GM19035 (cell line): ENCODE results near the gene WDR11.
"Not testable (repeated sequence)": the region's sequence is repeated elsewhere in the genome, so short reads cannot be mapped to it uniquely, and the experiment has no call there.

Experiments
- ATAC-seq: cut with Tn5 transposase; IDR thresholded peaks from one replicate; pipeline ENCODE4 v1.9.1; 2021; ENCODE audit not compliant: unreplicated experiment

WDR11 gene

DNA sequence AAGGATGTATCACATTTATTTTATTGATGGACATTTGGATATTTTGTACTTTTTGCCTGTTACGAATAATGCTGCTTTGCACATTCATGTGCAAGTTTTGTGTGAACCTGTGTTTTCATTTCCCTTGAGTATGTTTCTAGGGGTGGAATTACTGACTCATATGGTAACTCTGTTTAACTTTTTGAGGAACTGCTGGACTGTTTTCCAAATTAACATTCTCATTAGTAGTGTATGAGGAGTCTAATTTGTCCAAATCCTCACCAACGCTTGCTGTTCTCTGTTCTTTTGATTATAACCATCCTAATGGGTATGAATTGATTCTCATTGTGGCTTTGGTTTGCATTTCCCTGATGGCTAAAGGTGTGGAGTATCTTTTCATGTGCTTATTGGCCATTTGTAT is 3.2 kb downstream of the WDR11 start:
- ATAC-seq: no peak

- ATAC-seq: no peak
Observed at GRCh38 chr10:120861178-120861855, 10.2 kb downstream of the WDR11 start.

DNA sequence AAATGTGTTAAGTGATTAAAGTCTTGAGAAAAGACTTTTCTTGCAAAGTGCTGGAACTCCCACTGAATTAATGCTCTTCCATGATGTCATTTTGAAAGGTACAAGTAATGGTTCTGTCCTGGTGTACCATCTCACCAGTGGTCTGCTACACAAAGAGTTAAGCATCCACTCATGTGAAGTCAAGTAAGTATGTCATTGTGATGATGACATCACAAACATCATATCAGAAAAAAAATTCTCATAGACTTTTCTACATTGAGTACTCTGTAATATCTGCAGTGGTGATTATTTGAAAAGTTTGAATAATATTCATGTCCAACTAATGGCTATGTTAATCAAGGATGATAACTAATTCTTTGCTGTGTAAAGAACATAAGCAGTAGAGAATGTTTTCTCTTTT is 22.6 kb downstream of the WDR11 start:
- ATAC-seq: no peak

GRCh38 chr10:120883071-120883470 is 31.9 kb downstream of the WDR11 start:
- no peak for ATAC-seq

DNA sequence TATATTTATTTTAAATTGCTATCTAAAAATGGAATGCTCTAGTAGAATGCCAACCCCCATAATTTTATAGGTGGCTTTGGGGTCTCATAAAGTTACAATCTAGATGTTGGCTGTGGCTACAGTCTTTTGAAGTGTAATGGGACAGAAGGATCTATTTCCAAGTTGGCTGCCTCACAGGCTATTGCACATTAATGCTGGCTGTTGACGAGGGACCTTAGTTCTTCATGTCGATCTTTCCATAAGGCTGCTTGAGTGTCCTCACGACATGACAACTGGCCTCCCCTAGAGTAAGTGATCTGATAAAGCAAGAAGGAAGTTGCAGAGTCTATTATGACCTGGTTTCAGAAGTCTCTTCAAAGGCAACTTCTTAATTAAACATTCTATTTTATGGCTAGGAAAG is 36.3 kb downstream of the WDR11 start:
- ATAC-seq: no peak

DNA sequence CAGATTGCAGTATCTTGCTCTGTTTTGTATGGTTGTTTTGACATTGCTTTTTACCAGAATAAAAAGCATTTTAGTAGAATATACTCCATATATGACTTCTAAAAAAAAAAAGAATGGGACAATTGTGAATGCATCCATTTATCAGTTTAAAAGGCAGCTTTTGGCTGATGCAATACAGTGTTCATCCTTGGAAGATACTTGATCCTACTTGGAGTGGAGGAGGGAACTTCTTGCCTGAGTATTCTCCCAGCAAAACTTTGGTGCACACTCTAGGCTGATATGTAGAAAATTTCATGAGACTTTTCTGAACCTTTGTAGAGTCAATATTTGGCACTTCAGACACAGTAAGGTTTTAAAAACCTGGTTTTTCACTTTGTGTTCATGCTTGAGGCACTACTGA is 40.2 kb downstream of the WDR11 start:
- ATAC-seq: no peak

DNA sequence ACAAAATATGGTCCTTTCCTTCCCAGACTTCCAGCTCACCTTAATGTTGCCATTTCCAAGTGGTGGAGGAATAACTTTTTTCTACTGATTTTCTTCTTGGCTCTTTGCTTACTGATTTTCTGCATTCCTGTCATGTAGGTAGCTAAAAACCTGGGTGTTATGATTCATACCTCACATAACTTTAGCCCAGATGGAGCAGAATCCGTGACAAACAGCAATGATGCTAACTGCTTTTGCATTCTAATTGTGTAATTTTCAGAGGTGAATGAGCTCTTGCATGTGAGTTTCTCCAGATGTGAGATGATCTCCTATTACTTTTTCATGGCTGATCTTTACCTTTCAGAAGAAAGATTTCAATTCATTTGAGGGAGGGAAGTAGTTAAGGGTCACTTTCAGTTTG is 43.4 kb downstream of the WDR11 start:
- no peak for ATAC-seq

DNA sequence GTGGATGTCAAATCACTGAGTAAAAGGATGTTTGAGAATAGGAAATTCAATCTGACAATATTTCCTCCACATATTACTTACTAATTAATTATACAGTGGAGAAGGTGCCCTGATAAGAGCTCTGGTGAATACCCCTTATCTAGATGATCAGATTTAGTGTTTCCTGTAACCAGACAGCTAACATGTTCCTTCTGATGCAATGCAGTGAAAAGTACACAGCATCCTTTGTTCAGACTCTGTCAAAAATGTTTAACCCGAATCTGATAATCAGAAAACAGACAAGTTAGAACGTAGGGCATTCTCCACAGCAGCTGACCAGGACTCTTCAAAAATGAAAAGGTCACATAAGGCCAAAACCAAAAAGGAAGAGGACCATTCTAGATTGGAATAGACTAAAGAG is 46.2 kb downstream of the WDR11 start:
- ATAC-seq: no peak

GRCh38 chr10:120905268-120905667 is 54.1 kb downstream of the WDR11 start:
- no peak for ATAC-seq

- ATAC-seq: no peak
Observed at GRCh38 chr10:120917521-120918250, 66.5 kb downstream of the WDR11 start.

DNA sequence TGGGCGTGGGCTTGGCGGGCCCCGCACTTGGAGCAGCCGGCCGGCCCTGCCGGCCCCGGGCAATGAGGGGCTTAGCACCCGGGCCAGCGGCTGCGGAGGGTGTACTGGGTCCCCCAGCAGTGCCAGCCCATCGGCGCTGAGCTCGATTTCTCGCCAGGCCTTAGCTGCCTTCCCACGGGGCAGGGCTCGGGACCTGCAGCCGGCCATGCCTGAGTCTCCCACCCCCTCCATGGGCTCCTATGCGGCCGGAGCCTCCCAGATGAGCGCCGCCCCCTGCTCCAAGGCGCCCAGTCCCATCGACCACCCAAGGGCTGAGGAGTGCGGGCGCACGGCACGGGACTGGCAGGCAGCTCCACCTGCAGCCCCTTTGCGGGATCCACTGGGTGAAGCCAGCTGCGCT is 72.7 kb downstream of the WDR11 start:
- not testable (repeated sequence) for ATAC-seq

DNA sequence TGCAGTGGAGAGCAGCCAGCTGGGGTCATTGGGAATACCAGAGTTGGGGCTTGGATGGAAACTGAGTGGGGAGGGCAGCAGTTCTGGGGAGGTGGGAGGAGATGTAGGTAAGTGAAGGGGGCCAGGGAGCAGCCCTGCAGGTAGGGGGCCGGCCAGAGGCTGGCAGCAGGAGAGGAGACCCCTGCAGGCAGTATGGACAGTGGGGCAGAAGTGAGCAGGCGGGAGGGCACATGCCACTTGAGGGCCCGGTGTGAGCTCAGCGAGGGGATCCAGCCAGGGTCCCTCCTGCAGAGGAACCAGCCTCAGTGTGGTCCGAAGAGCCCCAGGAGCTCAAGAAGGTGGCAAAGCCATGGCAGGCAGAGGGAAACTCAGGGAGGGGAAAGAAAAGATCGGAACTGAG is 75.4 kb downstream of the WDR11 start:
- ATAC-seq: no peak

GRCh38 chr10:120927352-120927751 is 76.2 kb downstream of the WDR11 start:
- ATAC-seq: no peak

DNA sequence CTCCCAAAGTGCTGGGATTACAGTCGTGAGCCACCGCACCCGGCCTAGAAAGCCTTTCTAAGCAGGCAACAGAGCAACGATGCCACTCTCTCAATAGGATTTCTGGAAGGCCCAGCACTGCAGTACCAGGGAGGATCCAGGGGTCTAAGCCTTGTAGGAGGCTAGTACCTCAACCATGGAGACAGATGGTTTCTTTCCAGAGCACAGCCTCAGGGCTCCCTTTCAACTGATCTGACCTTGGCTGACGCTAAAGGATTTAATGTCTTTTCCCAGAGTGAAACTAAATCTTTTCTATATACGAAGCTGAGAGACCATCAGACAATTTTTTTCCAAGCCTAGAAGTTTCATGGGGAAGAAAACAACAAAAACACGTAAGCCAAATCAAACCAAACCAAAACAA is 78.0 kb downstream of the WDR11 start:
- ATAC-seq: no peak

DNA sequence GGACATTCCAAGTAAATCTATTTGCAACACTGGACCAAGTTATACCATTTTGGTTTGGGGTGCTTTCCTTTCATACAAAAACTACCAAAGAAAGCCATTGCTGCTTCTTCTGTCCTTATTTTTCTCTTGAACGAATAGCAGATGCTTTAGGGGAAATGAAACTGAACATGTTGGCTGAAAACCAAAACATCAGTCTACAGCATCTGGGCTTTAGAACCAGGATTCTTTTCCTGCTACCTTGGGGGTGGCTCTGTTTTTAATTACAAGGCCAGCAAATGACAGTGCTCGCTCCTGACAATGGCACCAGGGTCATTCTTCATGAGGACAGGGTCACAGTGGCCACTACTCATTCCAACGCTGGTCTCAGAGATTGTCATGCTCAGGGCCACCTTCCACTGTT is 80.3 kb downstream of the WDR11 start:
- no peak for ATAC-seq

- no peak for ATAC-seq
Observed at GRCh38 chr10:120931999-120932398, 80.8 kb downstream of the WDR11 start.

- no peak for ATAC-seq
Observed at GRCh38 chr10:120938822-120939221, 87.7 kb downstream of the WDR11 start.

GRCh38 chr10:120940299-120940900 is 89.2 kb downstream of the WDR11 start:
- ATAC-seq: no peak

DNA sequence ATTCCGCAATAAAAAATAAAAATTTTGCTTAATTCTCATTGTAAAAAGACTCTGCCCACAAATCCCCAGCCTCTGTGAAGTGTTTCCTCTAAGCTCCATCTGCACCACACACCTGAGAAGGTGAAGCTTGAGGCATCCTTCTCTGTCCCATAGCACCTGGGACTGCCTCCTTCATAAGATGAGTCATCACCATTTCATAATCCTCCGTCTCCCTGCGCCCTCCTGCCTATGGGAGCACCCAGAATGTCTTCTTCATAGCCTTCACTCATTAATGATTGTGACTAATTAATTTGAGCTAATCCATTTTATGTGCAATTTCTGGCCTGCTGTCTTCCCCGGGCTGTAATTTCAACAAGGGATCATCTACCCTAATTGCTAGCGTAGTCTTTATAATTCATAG is 90.3 kb downstream of the WDR11 start:
- ATAC-seq: no peak

DNA sequence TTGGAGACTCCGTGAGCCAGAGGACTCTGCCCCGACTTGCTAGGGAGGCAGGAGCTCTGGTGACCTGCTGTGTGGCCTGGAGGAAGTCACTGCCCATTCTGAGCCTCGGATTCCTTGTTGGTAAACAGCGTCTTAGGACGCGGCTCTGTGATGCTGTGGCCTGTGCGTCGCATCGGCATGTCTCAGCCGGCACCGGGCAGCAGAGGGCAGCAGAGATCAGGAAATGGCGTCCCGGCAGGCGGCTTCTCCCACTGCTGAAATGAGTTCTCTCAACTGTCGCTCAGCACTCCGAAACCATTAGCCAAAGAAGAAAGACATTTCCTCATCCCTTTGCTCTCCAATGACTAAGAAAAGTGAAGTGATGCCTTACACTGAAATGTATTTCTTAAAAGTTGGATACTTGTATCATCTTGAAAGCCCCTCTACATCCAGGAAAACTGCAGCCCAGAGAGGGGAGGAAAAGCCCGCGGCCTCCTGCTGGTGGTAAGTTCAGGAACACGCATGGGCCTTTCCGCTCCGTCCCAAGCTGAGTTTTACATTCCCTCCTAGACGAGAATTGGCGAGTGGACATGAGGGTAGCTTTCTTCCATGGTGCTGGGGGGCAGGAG is 91.7 kb downstream of the WDR11 start:
- peak; percentile 95 for ATAC-seq

DNA sequence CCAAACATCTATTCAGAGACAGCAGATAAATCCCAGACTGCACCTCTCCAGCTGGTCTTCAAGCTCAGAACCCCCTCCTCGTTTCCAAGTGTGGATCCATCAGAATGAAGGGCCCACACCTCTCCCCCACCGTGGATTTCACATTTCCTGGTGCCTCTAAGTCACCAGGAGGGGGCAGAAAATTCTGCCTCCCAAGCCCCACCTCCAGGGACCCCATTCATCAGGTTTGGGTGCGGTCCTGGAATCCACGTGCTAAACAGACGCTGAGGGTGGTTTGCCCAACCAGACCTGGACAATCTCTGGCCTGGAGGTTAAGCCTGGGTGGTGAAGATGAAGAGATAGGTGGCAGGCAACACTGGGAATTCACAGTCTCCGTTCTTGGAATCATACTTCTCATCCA is 92.4 kb downstream of the WDR11 start:
- no peak for ATAC-seq

GRCh38 chr10:120944586-120945125 is 93.5 kb downstream of the WDR11 start:
- no peak for ATAC-seq
